ENCODE data around the gene PPFIA4.

Gene PPFIA4

DNA sequence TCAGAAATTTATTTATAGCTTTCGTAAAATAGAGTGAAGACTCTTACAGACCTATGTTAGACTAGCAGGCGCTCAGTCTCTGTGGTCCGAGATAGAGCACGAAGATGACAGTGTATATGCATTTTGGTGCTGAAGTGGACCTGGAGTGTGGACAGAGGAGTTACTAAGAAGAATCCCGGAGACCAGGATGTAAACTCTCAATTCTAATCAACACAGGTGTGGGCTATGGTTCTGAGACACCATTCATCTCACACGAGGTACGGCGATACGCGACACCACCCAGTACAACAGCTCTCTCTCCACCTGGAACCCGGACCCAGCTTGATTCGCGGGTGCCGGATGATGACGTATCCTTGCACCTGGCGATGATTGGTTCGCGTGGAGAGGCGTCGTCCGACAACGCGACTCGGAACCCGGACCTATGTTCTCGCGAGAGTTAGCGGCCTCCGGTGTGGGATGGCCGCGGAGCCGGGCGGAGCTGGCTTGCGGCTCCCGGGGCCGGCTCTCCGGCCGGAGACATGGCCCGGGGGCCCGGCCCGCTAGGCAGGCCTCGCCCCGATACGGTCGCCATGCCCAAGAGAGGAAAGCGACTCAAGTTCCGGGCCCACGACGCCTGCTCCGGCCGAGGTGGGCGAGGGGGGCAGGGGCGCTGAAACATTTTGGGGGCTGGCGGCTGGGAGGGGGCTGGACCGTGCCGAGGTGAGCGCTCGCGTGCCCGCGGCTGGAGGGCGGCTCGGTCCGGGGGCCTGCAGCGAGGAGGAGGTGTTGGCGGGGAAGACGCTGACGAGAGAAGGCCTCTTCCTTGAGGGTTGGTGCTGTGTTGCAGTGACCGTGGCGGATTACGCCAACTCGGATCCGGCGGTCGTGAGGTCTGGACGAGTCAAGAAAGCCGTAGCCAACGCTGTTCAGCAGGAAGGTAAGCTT is 19.1 kb upstream of the PPFIA4 start, which contains the start of gene TMEM183A:
TMEM183A (plus strand) TSS at position 427 of the 924 bp plus-strand sequence; CDS start at position 519, 92 bp downstream.
- H3K9ac ChIP-seq (ENCODE audit: low read length), result peak within 1 kb of the TSS; percentile 83
- H3K27ac ChIP-seq (ENCODE audit: low read length), result peak within 1 kb of the TSS; percentile 66
- peaks cover 20% of the 10 kb centered on the region for H3K36me3 ChIP-seq (replicated peaks; ENCODE audit: low read depth, low read length)
- no peak for TF ChIP-seq EZH2phosphoT487 (IDR thresholded peaks at IDR 0.05; ENCODE audit: low read depth)
- TF ChIP-seq, protein P1, sequence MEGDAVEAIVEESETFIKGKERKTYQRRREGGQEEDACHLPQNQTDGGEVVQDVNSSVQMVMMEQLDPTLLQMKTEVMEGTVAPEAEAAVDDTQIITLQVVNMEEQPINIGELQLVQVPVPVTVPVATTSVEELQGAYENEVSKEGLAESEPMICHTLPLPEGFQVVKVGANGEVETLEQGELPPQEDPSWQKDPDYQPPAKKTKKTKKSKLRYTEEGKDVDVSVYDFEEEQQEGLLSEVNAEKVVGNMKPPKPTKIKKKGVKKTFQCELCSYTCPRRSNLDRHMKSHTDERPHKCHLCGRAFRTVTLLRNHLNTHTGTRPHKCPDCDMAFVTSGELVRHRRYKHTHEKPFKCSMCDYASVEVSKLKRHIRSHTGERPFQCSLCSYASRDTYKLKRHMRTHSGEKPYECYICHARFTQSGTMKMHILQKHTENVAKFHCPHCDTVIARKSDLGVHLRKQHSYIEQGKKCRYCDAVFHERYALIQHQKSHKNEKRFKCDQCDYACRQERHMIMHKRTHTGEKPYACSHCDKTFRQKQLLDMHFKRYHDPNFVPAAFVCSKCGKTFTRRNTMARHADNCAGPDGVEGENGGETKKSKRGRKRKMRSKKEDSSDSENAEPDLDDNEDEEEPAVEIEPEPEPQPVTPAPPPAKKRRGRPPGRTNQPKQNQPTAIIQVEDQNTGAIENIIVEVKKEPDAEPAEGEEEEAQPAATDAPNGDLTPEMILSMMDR (IDR thresholded peaks at IDR 0.05; ENCODE audit: low read depth, low read length), result no peak
- peak within 1 kb of the TSS; percentile 87 for H3K4me3 ChIP-seq (ENCODE audit: low read length)
- H3K4me2 ChIP-seq (ENCODE audit: low read length), result peak within 1 kb of the TSS; percentile 88
- no peaks in the 10 kb centered on the region for H3K9me3 ChIP-seq (ENCODE audit: insufficient read depth, low read length)
- H4K20me1 ChIP-seq (ENCODE audit: insufficient read depth, low read length), result no peaks in the 10 kb centered on the region
- H3K79me2 ChIP-seq (ENCODE audit: low read length), result peaks cover 36% of the 10 kb centered on the region
- H3K27me3 ChIP-seq (ENCODE audit: low read depth, low read length), result no peaks in the 10 kb centered on the region
- peak within 1 kb of the TSS; percentile 87 for H2AFZ ChIP-seq (ENCODE audit: low read depth, low read length)
- peaks cover 12% of the 10 kb centered on the region for H3K4me1 ChIP-seq (ENCODE audit: low read length)

DNA sequence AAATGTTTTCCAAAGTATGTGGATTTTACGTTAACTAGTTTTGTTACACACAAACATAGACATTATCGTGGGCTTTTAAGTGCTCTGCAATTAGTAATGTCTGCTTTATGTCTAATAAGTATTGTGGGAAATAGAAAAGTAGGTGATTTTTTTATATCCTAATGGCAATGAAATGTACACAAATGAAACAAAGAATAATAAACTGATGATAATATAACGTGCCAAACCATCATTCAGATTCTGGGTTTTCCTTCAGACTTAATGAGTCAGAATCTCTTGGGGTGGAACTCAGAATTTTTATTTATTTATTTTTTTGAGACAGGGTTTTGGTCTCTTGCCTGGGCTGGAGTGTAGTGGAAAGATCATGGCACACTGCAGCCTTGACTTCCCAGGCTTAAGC is 17.1 kb upstream of the PPFIA4 start:
- Histone ChIP-seq H3K9me3 (ENCODE audit: insufficient read depth, low read length) (no peaks in the 10 kb centered on the region), H3K27ac (ENCODE audit: low read length) (no peak overlapping the region), H3K4me1 (ENCODE audit: low read length) (peaks cover 12% of the 10 kb centered on the region), H2AFZ (ENCODE audit: low read depth, low read length) (no peak overlapping the region), H3K27me3 (ENCODE audit: low read depth, low read length) (no peaks in the 10 kb centered on the region), H3K79me2 (ENCODE audit: low read length) (peaks cover 47% of the 10 kb centered on the region), H3K9ac (ENCODE audit: low read length) (no peak overlapping the region), H3K4me2 (ENCODE audit: low read length) (no peak overlapping the region), H3K4me3 (ENCODE audit: low read length) (no peak overlapping the region), H3K36me3 (replicated peaks; ENCODE audit: low read depth, low read length) (peaks cover 30% of the 10 kb centered on the region), H4K20me1 (ENCODE audit: insufficient read depth, low read length) (no peaks in the 10 kb centered on the region)
- TF ChIP-seq, protein P1 (IDR thresholded peaks at IDR 0.05; ENCODE audit: low read depth, low read length), result no peak

DNA sequence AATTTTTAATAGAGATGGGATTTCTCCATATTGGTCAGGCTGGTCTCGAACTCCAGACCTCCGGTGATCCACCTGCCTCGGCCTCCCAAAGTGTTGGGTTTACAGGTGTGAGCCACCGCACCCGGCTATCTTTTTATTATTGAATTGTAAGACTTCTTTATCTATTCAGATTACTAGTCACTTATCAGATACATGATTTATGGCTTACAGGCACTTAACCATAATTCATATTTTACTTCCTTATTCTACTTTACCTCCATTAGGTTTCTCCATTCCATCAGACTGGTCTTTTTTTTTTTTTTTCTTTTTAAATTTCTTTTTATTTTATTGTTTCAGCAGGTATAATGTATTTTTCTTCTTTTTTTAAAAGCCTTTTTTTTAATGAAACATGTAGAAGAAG is 14.7 kb upstream of the PPFIA4 start:
- Histone ChIP-seq H3K79me2 (ENCODE audit: low read length) (peaks cover 47% of the 10 kb centered on the region), H3K27me3 (ENCODE audit: low read depth, low read length) (no peaks in the 10 kb centered on the region), H3K9me3 (ENCODE audit: insufficient read depth, low read length) (no peaks in the 10 kb centered on the region), H3K9ac (ENCODE audit: low read length) (no peak overlapping the region), H2AFZ (ENCODE audit: low read depth, low read length) (no peak overlapping the region), H3K4me3 (ENCODE audit: low read length) (no peak overlapping the region), H3K36me3 (replicated peaks; ENCODE audit: low read depth, low read length) (peaks cover 50% of the 10 kb centered on the region), H4K20me1 (ENCODE audit: insufficient read depth, low read length) (no peaks in the 10 kb centered on the region), H3K4me2 (ENCODE audit: low read length) (no peak overlapping the region), H3K27ac (ENCODE audit: low read length) (no peak overlapping the region), H3K4me1 (ENCODE audit: low read length) (peaks cover 8% of the 10 kb centered on the region)
- no peak for TF ChIP-seq EZH2phosphoT487 (IDR thresholded peaks at IDR 0.05; ENCODE audit: low read depth)
- TF ChIP-seq, protein P1 (IDR thresholded peaks at IDR 0.05; ENCODE audit: low read depth, low read length), result no peak

DNA sequence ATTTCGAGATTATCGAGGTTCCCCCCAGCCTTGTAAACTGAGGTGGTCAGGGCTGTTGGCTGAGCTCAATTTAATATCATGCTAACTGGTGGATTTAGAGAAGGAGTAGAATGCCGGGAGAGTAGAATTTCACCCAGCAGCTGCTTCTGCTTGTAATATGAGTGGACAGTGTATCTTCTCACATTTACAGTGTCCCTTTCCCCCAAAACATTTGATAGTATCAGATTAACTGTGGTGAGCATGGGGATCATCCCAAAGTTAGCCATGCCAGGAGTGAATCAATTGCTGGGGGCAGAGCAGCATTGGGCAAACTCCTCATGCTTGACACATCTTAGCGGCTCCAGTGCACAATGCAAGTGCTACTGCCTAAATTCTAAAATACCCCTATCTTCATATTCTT is 9.2 kb upstream of the PPFIA4 start:
- Histone ChIP-seq H3K4me2 (ENCODE audit: low read length) (no peak overlapping the region), H3K27ac (ENCODE audit: low read length) (no peak overlapping the region), H3K9me3 (ENCODE audit: insufficient read depth, low read length) (no peaks in the 10 kb centered on the region), H3K4me1 (ENCODE audit: low read length) (no peaks in the 10 kb centered on the region), H3K79me2 (ENCODE audit: low read length) (peaks cover 10% of the 10 kb centered on the region), H3K4me3 (ENCODE audit: low read length) (no peak overlapping the region), H3K36me3 (replicated peaks; ENCODE audit: low read depth, low read length) (peaks cover 74% of the 10 kb centered on the region), H2AFZ (ENCODE audit: low read depth, low read length) (no peak overlapping the region), H3K9ac (ENCODE audit: low read length) (no peak overlapping the region), H4K20me1 (ENCODE audit: insufficient read depth, low read length) (no peaks in the 10 kb centered on the region), H3K27me3 (ENCODE audit: low read depth, low read length) (no peaks in the 10 kb centered on the region)
- TF ChIP-seq, protein P1 (IDR thresholded peaks at IDR 0.05; ENCODE audit: low read depth, low read length), result no peak
- no peak for TF ChIP-seq EZH2phosphoT487 (IDR thresholded peaks at IDR 0.05; ENCODE audit: low read depth)

Measured in OCI-LY3 (cell line).